Activated naive CD4-positive, alpha-beta T cell treated with anti-CD3 and anti-CD28 coated beads, Interleukin-2, amount 50 U/mL, for 72 hours (primary cell): Measurements from ENCODE around the gene DNM1. TPM values are rescaled to one million over a fixed set of nuclear protein-coding genes. Genes with fewer than 3 reads are reported as not detected.
A peak's percentile ranks its signal among the peaks of the same experiment; 100 is the strongest.

ENCODE experiments used
- ATAC-seq, 2 donors: fragments of 150-1000 bp; cut with Tn5 transposase; 2 replicates each; pipeline ENCODE4 v1.10.0; 2021; ENCODE audit warnings: mild to moderate bottlenecking in 2 of 2, moderate library complexity in 2 of 2
- DNase-seq, 2 donors: peaks; one replicate each; pipeline ENCODE4 v3.0.0; 2021 to 2022; ENCODE audit warnings: low spot score in 2 of 2
- H3K27ac Mint-ChIP-seq, 2 donors: one replicate each; pipeline ENCODE4 v1.8.0; 2022; ENCODE audit warnings: mild to moderate bottlenecking in 2 of 2, mixed read lengths in 2 of 2
- H3K36me3 Mint-ChIP-seq, 2 donors: one replicate each; pipeline ENCODE4 v1.8.0; 2022; ENCODE audit warnings: mixed read lengths in 2 of 2
- H3K9me3 Mint-ChIP-seq, 2 donors: one replicate each; pipeline ENCODE4 v1.8.0; 2022; ENCODE audit warnings: mixed read lengths in 2 of 2
- total RNA-seq, 2 donors: library from RNA; stranded (reverse); gene quantifications; one replicate each; pipeline ENCODE4 v1.2.3, GENCODE V29; 2022

DNM1 gene
- total RNA-seq, 2 donors from 2014 or later: 1.6 to 5.1 TPM

GRCh38 chr9:128250839-128251731 is 47.9 kb downstream of the DNM1 start:
- no peaks in the 10 kb centered on the region for H3K9me3 Mint-ChIP-seq
- ATAC-seq (no peak), DNase-seq (no peak)
- H3K27ac Mint-ChIP-seq: no peak overlapping the region
- H3K36me3 Mint-ChIP-seq: no peaks in the 10 kb centered on the region

- Mint-ChIP-seq H3K9me3 (no peaks in the 10 kb centered on the region), H3K27ac (no peak overlapping the region), H3K36me3 (no peaks in the 10 kb centered on the region)
- ATAC-seq (no peak), DNase-seq (no peak)
Measured at GRCh38 chr9:128251732-128252100, 48.5 kb downstream of the DNM1 start.

- no peak for DNase-seq
- no peaks in the 10 kb centered on the region for H3K9me3 Mint-ChIP-seq
- no peak overlapping the region for H3K27ac Mint-ChIP-seq
- ATAC-seq: no peak
- no peaks in the 10 kb centered on the region for H3K36me3 Mint-ChIP-seq
Measured at GRCh38 chr9:128252317-128253139, 49.3 kb downstream of the DNM1 start.

DNA sequence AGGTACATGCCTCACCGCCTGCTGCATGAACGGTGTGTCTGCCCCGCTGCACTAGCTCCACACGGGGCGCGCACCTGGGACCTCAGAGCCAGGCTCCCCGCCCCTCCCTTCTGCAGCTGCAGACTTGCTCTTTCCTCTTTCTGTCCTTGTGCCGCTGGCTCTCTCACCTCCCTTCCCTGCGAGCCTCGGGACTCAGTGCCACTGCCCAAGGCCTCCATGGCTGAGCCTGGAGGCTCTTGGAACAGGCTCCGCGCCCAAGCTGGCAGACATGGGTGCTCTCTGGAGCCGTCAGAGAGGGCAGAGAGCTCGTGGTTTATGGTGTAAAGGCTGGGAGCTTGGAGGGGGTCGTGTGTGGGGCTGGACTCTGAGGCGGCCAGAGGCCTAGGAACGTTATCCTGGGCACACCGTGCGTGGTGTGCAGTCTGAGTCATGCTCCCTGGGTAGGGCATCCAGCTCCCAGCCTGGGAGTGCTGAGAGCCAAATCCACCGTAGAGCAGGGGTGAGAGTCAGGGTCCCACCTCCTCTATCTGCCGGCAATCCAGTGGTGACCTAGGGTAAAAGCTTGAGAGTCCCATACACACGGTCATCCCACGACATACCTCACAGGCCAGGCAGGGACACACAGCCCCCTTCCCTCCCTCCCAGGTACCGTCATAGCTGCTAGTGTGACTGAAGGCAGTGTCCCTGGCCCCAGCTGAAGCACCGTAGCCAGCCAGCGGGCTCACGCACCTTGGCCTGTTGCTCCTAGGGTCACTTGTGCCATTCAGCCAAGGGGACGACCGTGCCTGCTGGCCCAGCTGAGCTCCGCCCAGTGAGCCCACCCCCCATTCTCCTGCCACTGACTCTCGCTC is 50.2 kb downstream of the DNM1 start:
- DNase-seq (no peak), ATAC-seq (no peak)
- H3K36me3 Mint-ChIP-seq: no peaks in the 10 kb centered on the region
- H3K27ac Mint-ChIP-seq: no peak overlapping the region
- no peaks in the 10 kb centered on the region for H3K9me3 Mint-ChIP-seq

DNA sequence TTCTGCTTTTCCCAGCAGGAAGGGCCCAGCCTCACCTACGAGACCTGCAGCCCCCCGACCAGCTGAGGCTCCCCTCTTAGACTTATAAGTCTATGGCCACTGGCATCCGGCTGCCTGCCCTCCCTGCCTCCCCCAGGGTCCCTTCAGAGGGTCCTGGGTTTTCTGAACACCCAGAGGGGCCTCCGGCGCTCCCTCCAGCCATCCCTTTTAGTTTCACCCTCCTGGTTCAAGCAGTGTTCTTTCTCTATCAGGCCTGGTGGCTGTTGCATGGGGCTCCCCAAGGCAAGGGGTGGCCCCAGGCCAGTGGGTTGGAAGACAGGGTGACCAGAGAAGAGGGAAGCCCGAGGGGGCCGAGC is 50.8 kb downstream of the DNM1 start:
- Mint-ChIP-seq H3K9me3 (no peaks in the 10 kb centered on the region), H3K36me3 (peaks cover 0 to 2% of the 10 kb centered on the region in 2 donors), H3K27ac (no peak overlapping the region)
- no peak for DNase-seq
- no peak for ATAC-seq

GRCh38 chr9:128254362-128254761 is 51.2 kb downstream of the DNM1 start:
- Mint-ChIP-seq H3K36me3 (peaks cover 0 to 4% of the 10 kb centered on the region in 2 donors), H3K9me3 (no peaks in the 10 kb centered on the region), H3K27ac (peak overlapping the region in 1 of 2 donors; percentile 70)
- ATAC-seq: no peak
- no peak for DNase-seq

DNA sequence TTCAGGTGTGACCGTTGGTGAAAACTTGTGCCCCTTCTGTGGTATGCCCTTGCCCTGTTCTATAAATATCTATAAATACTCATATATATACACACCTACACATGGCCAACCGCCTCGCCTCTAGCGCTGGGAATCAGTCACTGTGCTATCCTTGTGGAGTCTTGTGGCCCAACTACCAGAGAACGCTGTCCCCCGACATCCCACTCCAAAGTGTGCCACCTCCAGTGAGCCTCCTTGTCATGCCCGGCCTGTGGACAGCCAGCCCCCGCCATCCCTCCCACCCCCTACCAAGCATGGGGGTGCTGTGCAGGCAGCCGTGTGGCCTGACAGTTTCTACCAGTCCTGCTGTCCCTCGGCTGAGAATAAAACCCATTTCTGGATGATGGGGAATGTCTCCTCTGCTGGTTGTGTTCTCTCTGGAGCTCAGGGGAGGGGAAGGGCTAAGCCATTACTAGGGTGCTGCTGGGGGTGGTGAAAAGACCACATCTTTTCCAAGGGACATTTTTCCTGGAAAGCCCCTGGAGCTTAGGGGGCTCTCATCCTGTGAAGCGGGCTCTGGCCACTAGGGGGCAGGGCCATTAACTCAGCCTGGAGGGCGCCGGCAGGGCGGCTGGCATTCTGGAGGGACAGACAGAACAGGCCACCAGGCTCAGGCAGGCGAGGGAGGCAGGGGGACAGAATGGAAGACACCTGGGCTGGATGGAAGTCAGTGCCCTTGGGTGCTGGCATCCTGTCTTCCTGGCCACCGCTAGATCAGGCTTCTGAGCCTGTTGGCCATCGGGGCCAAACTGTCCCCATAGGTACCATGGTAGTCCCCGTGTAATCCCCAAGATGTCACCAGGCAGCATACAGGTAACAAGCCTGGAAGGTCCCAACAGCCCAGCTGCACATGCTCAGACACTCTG is 51.9 kb downstream of the DNM1 start:
- ATAC-seq: peak in 1 of 2 donors; percentile 27
- DNase-seq: peak in 1 of 2 donors; percentile 73
- H3K27ac Mint-ChIP-seq: no peak overlapping the region
- peaks cover 0 to 4% of the 10 kb centered on the region in 2 donors for H3K36me3 Mint-ChIP-seq
- H3K9me3 Mint-ChIP-seq: no peaks in the 10 kb centered on the region

DNA sequence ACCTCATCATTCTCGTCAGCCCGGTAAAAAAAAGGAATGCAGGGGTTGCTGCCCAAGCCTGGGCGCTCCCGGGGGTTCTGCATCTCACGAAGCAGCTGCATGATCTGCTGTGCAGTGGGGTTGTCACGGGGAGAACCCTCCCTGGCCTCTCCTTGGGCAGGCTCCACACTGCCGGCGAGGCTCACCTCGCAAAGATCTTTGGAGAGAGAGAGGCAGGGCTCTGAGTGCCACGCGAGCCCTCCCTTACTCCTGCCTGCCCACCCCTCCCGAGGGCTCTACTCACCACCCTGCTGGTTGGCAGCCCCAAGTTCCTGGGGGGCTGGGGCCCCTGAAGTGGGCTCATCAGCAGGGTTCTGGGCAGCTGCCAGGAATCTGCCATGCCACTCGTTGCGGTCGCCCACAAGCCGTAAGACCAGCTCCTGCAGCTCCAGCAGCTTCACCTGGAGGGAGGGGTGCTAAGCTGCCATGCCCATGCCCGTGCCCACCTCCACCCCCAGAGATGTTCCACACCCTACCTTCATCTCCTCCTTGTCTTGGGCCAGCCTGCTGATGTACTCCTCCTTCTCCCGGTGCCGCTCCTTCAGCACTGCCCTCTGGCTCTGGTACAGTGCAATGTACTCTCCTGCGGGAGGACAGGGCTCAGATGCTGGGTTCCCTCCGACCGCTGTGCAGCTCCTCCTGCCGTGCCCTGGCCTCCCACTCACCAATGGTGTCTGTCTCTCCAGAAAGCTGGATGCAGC is 54.1 kb downstream of the DNM1 start:
- H3K9me3 Mint-ChIP-seq: no peaks in the 10 kb centered on the region
- peaks cover 0 to 14% of the 10 kb centered on the region in 2 donors for H3K36me3 Mint-ChIP-seq
- H3K27ac Mint-ChIP-seq: no peak overlapping the region
- DNase-seq: no peak
- ATAC-seq: no peak

DNA sequence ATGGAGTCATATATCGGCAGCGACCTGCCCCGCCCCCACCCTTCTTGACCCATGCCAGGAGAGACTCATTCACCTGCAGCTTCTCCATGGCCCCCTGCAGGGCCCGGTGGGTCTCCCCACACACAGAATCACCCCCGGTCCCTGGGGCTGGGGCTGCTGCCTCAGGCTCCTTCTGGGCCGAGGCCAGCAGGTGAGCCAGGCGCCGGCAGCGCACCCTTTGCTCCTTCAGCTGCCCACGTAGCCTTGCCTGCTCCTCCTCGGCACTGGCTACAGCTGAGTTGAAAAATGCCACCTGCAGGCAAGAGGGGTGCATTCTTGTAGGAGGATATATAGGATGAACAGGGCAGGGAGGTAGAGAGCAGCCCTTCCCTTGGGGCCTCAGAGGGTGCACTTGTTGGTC is 54.7 kb downstream of the DNM1 start:
- H3K36me3 Mint-ChIP-seq: peaks cover 0 to 14% of the 10 kb centered on the region in 2 donors
- ATAC-seq: no peak
- DNase-seq: no peak
- no peaks in the 10 kb centered on the region for H3K9me3 Mint-ChIP-seq
- no peak overlapping the region for H3K27ac Mint-ChIP-seq

- Mint-ChIP-seq H3K9me3 (no peaks in the 10 kb centered on the region), H3K36me3 (peaks cover 0 to 14% of the 10 kb centered on the region in 2 donors), H3K27ac (no peak overlapping the region)
- DNase-seq (no peak), ATAC-seq (no peak)
Measured at GRCh38 chr9:128258326-128258725, 55.1 kb downstream of the DNM1 start.

GRCh38 chr9:128259156-128259555 is 56.0 kb downstream of the DNM1 start:
- no peak for ATAC-seq
- no peak overlapping the region for H3K27ac Mint-ChIP-seq

GRCh38 chr9:128260340-128260739 is 57.2 kb downstream of the DNM1 start:
- no peak overlapping the region for H3K27ac Mint-ChIP-seq
- peaks cover 0 to 14% of the 10 kb centered on the region in 2 donors for H3K36me3 Mint-ChIP-seq
- no peak for DNase-seq
- H3K9me3 Mint-ChIP-seq: no peaks in the 10 kb centered on the region
- no peak for ATAC-seq

More at GRCh38 chr9:128259156-128259555, 56.0 kb downstream of the DNM1 start:
- no peak for DNase-seq
- no peaks in the 10 kb centered on the region for H3K9me3 Mint-ChIP-seq
- peaks cover 0 to 14% of the 10 kb centered on the region in 2 donors for H3K36me3 Mint-ChIP-seq

- Mint-ChIP-seq H3K27ac (peak overlapping the region in 1 of 2 donors; percentile 5), H3K36me3 (peaks cover 0 to 14% of the 10 kb centered on the region in 2 donors), H3K9me3 (no peaks in the 10 kb centered on the region)
- DNase-seq (no peak), ATAC-seq (no peak)
Measured at GRCh38 chr9:128262687-128263086, 59.5 kb downstream of the DNM1 start.

DNA sequence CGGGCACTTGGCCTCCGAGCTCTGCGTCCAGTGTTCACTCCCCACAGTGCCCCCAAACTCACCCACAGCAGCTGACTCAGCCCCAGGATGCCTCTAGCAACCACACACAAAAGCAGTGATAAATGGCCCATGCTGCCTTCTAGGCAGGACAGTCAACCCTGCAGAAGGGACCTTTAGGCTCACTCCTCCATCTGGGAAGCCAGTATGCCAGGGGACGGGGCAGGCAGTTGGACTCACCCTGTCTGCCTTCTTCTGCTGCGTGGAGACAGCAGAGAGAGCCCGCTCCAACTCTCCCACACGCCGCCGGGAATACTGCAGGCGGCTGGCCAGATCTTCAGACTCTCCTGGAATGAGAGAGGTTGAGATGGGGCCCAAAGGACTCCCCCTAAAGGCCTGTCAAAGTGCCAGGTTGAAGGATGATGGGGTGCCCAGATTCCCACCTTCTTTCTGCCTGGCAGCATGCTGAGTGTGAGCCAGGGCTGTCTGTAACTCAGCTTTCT is 62.2 kb downstream of the DNM1 start:
- ATAC-seq (no peak), DNase-seq (no peak)
- H3K36me3 Mint-ChIP-seq: peaks cover 0 to 10% of the 10 kb centered on the region in 2 donors
- H3K9me3 Mint-ChIP-seq: no peaks in the 10 kb centered on the region
- no peak overlapping the region for H3K27ac Mint-ChIP-seq
